ENCODE measurements around the gene SMAD6. TPM values are rescaled to one million over a fixed set of nuclear protein-coding genes. Genes with fewer than 3 reads are reported as not detected.

Gene SMAD6
- total and polyA plus RNA-seq, 2 donors (not counting 1 experiment from before 2014, with no cell fraction given), result 0.03 to 0.37 TPM

- H3K4me3 Mint-ChIP-seq, result no peak overlapping the region
Observed at GRCh38 chr15:66663664-66664063, 38.4 kb upstream of the SMAD6 start.

DNA sequence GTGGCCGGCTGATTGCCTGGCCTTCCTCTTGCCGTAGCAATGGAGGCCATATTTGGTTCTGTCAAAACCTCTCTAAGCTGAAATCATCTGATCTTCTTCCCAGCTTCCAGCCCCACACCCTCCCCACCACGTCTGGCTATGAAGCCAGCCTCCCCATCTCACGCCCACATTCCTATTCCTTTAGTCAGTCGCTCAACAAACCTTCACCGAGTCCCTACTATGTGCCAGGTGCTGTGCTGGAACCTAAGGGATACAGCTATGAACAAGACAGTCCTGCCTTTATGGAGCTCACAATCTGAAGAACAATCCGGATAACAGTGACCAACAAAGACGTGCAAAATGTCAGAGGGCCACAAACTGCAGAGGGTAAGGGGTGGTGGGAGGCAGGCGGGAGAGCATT, 31.9 kb upstream of the SMAD6 start:
- DNase-seq (no peak), ATAC-seq (ENCODE audit: low read depth) (no peak)
- Histone ChIP-seq H3K4me2 (replicated peaks; ENCODE audit: low read depth, low read length, poor library complexity, severe bottlenecking) (no peak overlapping the region), H3K9me3 (ENCODE audit: control extremely low read depth in 1 of 3, control insufficient read depth in 2 of 3, insufficient read depth in 1 of 3, low read length in 2 of 3) (peaks cover 0 to 7% (median 0%) of the 10 kb centered on the region in 3 donors), H3K27ac (ENCODE audit: low read length in 2 of 2) (no peak overlapping the region), H3K27me3 (replicated peaks in 1 of 4; ENCODE audit: control extremely low read depth in 1 of 4, control insufficient read depth in 3 of 4, insufficient read depth in 4 of 4, low read length in 3 of 4) (peaks cover 0 to 8% (median 0%) of the 10 kb centered on the region in 4 experiments), H4K20me1 (ENCODE audit: control insufficient read depth, insufficient read depth, low read length, poor library complexity, severe bottlenecking) (no peaks in the 10 kb centered on the region), H3K4me1 (ENCODE audit: control insufficient read depth in 2 of 2, insufficient read depth in 2 of 2, low read length in 2 of 2) (peaks cover 3 to 8% of the 10 kb centered on the region in 2 donors), H2AFZ (ENCODE audit: insufficient read depth, low read depth, low read length, poor library complexity, severe bottlenecking) (no peak overlapping the region), H3K79me2 (ENCODE audit: control insufficient read depth, insufficient read depth, low read length) (no peaks in the 10 kb centered on the region), H3K4me3 (ENCODE audit: control extremely low read depth in 1 of 5, extremely low read depth in 1 of 5, insufficient read depth in 1 of 5, low read depth in 2 of 5, low read length in 4 of 5) (no peak overlapping the region), H3K9ac (ENCODE audit: low read length) (no peak overlapping the region), H3K36me3 (replicated peaks in 1 of 2; ENCODE audit: control extremely low read depth in 1 of 2, control insufficient read depth in 1 of 2, extremely low read depth in 1 of 2, insufficient read depth in 2 of 2, low read length in 1 of 2) (no peaks in the 10 kb centered on the region)
- Mint-ChIP-seq H3K4me1 (peaks cover 13% of the 10 kb centered on the region), H3K9me3 (ENCODE audit: insufficient read depth) (peaks cover 2% of the 10 kb centered on the region), H3K27me3 (peaks cover 9% of the 10 kb centered on the region), H3K27ac (no peak overlapping the region), H3K4me3 (no peak overlapping the region)
- POLR2A ChIA-PET, result no interaction called here
- 93% methylated on average over 6 of the region's 9 CpGs for WGBS (ENCODE audit: insufficient coverage)
- intact Hi-C loops (cut with micrococcal nuclease), result no loop called here
- TF ChIP-seq EZH2 (IDR thresholded peaks at IDR 0.05; ENCODE audit: borderline replicate concordance, insufficient read depth, low read depth, low read length, poor library complexity, severe bottlenecking), result no peak
- TF ChIP-seq, protein P1, sequence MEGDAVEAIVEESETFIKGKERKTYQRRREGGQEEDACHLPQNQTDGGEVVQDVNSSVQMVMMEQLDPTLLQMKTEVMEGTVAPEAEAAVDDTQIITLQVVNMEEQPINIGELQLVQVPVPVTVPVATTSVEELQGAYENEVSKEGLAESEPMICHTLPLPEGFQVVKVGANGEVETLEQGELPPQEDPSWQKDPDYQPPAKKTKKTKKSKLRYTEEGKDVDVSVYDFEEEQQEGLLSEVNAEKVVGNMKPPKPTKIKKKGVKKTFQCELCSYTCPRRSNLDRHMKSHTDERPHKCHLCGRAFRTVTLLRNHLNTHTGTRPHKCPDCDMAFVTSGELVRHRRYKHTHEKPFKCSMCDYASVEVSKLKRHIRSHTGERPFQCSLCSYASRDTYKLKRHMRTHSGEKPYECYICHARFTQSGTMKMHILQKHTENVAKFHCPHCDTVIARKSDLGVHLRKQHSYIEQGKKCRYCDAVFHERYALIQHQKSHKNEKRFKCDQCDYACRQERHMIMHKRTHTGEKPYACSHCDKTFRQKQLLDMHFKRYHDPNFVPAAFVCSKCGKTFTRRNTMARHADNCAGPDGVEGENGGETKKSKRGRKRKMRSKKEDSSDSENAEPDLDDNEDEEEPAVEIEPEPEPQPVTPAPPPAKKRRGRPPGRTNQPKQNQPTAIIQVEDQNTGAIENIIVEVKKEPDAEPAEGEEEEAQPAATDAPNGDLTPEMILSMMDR (IDR thresholded peaks at IDR 0.05), result no peak
- CTCF ChIA-PET, result no interaction called here

More at GRCh38 chr15:66663664-66664063, 38.4 kb upstream of the SMAD6 start:
- intact Hi-C loops (cut with micrococcal nuclease), result no loop called here
- no peak overlapping the region for H2AFZ ChIP-seq (ENCODE audit: insufficient read depth, low read depth, low read length, poor library complexity, severe bottlenecking)
- no peak overlapping the region for H3K27ac ChIP-seq (ENCODE audit: low read length in 2 of 2)
- Mint-ChIP-seq H3K27ac (no peak overlapping the region), H3K4me1 (no peaks in the 10 kb centered on the region), H3K9me3 (ENCODE audit: insufficient read depth) (peaks cover 2% of the 10 kb centered on the region), H3K27me3 (peaks cover 7% of the 10 kb centered on the region)
- no peak overlapping the region for H3K9ac ChIP-seq (ENCODE audit: low read length)
- no peak for ATAC-seq (ENCODE audit: low read depth)
- H3K4me3 ChIP-seq (ENCODE audit: control extremely low read depth in 1 of 5, extremely low read depth in 1 of 5, insufficient read depth in 1 of 5, low read depth in 2 of 5, low read length in 4 of 5), result no peak overlapping the region
- H3K9me3 ChIP-seq (ENCODE audit: control extremely low read depth in 1 of 3, control insufficient read depth in 2 of 3, insufficient read depth in 1 of 3, low read length in 2 of 3), result peaks cover 0 to 3% (median 0%) of the 10 kb centered on the region in 3 donors
- WGBS (ENCODE audit: insufficient coverage), result 80% methylated on average over 1 of the region's 3 CpGs
- DNase-seq, result no peak
- H3K27me3 ChIP-seq (replicated peaks in 1 of 4; ENCODE audit: control extremely low read depth in 1 of 4, control insufficient read depth in 3 of 4, insufficient read depth in 4 of 4, low read length in 3 of 4), result peaks cover 0 to 3% (median 0%) of the 10 kb centered on the region in 4 experiments
- TF ChIP-seq, protein P1 (IDR thresholded peaks at IDR 0.05), result no peak
- TF ChIP-seq EZH2 (IDR thresholded peaks at IDR 0.05; ENCODE audit: borderline replicate concordance, insufficient read depth, low read depth, low read length, poor library complexity, severe bottlenecking), result no peak
- ChIA-PET POLR2A (no interaction called here), CTCF (no interaction called here)
- H3K79me2 ChIP-seq (ENCODE audit: control insufficient read depth, insufficient read depth, low read length), result no peaks in the 10 kb centered on the region
- no peaks in the 10 kb centered on the region for H3K36me3 ChIP-seq (replicated peaks in 1 of 2; ENCODE audit: control extremely low read depth in 1 of 2, control insufficient read depth in 1 of 2, extremely low read depth in 1 of 2, insufficient read depth in 2 of 2, low read length in 1 of 2)
- H4K20me1 ChIP-seq (ENCODE audit: control insufficient read depth, insufficient read depth, low read length, poor library complexity, severe bottlenecking), result no peaks in the 10 kb centered on the region
- no peaks in the 10 kb centered on the region for H3K4me1 ChIP-seq (ENCODE audit: control insufficient read depth in 2 of 2, insufficient read depth in 2 of 2, low read length in 2 of 2)
- H3K4me2 ChIP-seq (replicated peaks; ENCODE audit: low read depth, low read length, poor library complexity, severe bottlenecking), result no peak overlapping the region
